Panc1 (cell line): ENCODE measurements around the gene CMIP. TPM values are rescaled to one million over a fixed set of nuclear protein-coding genes. Genes with fewer than 3 reads are reported as not detected.

Experiments
- ATAC-seq: fragments of 200-7000 bp; cut with Tn5 transposase; 2 replicates; pipeline ENCODE4 v1.9.1; 2020; ENCODE audit warnings: mild to moderate bottlenecking, moderate library complexity
- BruUV-seq: library from RNA; stranded (reverse); fragments of 400-500 nt; replicated peaks from 2 replicates; lab custom pipeline; 2021; lab: Mats Ljungman, UMichigan
- CTCF ChIA-PET: fragments of 300-600 bp; sonication (Branson Sonifier 250); formaldehyde crosslinking; loops from one replicate; lab custom pipeline; 2022; ENCODE audit warnings: antibody characterized with exemption; lab: Charles Lee
- POLR2A ChIA-PET: fragments of 300-600 bp; sonication (Branson Sonifier 250); formaldehyde crosslinking; loops from one replicate; lab custom pipeline; 2022; ENCODE audit warnings: antibody characterized with exemption; lab: Charles Lee
- DNase-seq: peaks from one replicate; pipeline ENCODE4 v3.0.0-alpha.2; 2010; ENCODE audit warnings: low read depth, low spot score
- H3K27ac ChIP-seq: 2 replicates; pipeline ENCODE4 v1.5.1; 2011; ENCODE audit warnings: mild to moderate bottlenecking, low read length, inconsistent platforms
- H3K27me3 ChIP-seq: fragments of 200-500 bp; sonication (Bioruptor generic); 2 replicates; pipeline ENCODE4 v1.6.0; 2014; ENCODE audit warnings: low read length, inconsistent platforms; ENCODE audit not compliant: control insufficient read depth, insufficient read depth
- H3K36me3 ChIP-seq: fragments of 200-500 bp; sonication (Bioruptor generic); 2 replicates; pipeline ENCODE4 v1.5.1; 2014; ENCODE audit warnings: inconsistent platforms, mild to moderate bottlenecking, low read length, moderate library complexity; ENCODE audit not compliant: control insufficient read depth, insufficient read depth
- H3K4me1 ChIP-seq: 2 replicates; pipeline ENCODE4 v1.5.1; 2011; ENCODE audit warnings: inconsistent platforms, mild to moderate bottlenecking, low read length, moderate library complexity; ENCODE audit not compliant: control insufficient read depth, insufficient read depth
- H3K4me3 ChIP-seq, 2 experiments: 2 replicates each; pipeline ENCODE4 v1.5.1; 2011 to 2012; ENCODE audit warnings: low read depth in 2 of 2, low read length in 2 of 2, mild to moderate bottlenecking in 2 of 2, inconsistent platforms in 1 of 2, moderate library complexity in 1 of 2
- H3K9me3 ChIP-seq: fragments of 200-500 bp; sonication (Bioruptor generic); 2 replicates; pipeline ENCODE4 v1.5.1; 2014; ENCODE audit warnings: low read depth, mild to moderate bottlenecking, inconsistent platforms, low read length, moderate library complexity; ENCODE audit not compliant: control insufficient read depth, insufficient read depth
- CTCF ChIP-seq: fragments of 450-650 bp; IDR thresholded peaks from 2 replicates; pipeline ENCODE4 v1.5.1; 2017; ENCODE audit warnings: mild to moderate bottlenecking
- POLR2AphosphoS5 ChIP-seq: IDR thresholded peaks from 2 replicates; pipeline ENCODE4 v1.6.1; 2012; ENCODE audit warnings: mild to moderate bottlenecking, low read depth, low read length, moderate library complexity
- SIN3A ChIP-seq: IDR thresholded peaks from 2 replicates; pipeline ENCODE4 v1.6.1; 2012; ENCODE audit warnings: low read depth, mild to moderate bottlenecking, low read length, moderate library complexity, borderline replicate concordance; ENCODE audit not compliant: insufficient read depth
- TCF7L2 ChIP-seq: IDR thresholded peaks from 2 replicates; pipeline ENCODE4 v1.6.1; 2011; ENCODE audit warnings: mild to moderate bottlenecking, low read depth, low read length, inconsistent platforms
- in situ Hi-C: cut with HindIII; loops from 2 replicates; pipeline ENCODE4 v1.10.0; 2016; ENCODE audit warnings: low sequenced_read_pairs, low pct_unique_long_range_greater_than_20kb
- intact Hi-C: fragments of 100-400 bp; cut with micrococcal nuclease; formaldehyde crosslinking; loops from one replicate; pipeline ENCODE4 v1.10.0; 2022; ENCODE audit not compliant: unreplicated experiment
- total RNA-seq: library from RNA; stranded (reverse); gene quantifications from one replicate; pipeline ENCODE4 v1.2.1, GENCODE V29; 2021; ENCODE audit not compliant: unreplicated experiment
- TF ChIP-seq, protein P1 (sequence below), 2 experiments: IDR thresholded peaks; 2 replicates each; pipeline ENCODE4 v1.6.1; 2011 to 2012; ENCODE audit warnings: low read depth in 2 of 2, control low read depth in 1 of 2, low read length in 1 of 2, mild to moderate bottlenecking in 1 of 2, moderate library complexity in 1 of 2; ENCODE audit not compliant: insufficient read depth in 1 of 2

The CMIP gene
- total RNA-seq, 1 experiment from 2014 or later = 49.7 TPM

DNA sequence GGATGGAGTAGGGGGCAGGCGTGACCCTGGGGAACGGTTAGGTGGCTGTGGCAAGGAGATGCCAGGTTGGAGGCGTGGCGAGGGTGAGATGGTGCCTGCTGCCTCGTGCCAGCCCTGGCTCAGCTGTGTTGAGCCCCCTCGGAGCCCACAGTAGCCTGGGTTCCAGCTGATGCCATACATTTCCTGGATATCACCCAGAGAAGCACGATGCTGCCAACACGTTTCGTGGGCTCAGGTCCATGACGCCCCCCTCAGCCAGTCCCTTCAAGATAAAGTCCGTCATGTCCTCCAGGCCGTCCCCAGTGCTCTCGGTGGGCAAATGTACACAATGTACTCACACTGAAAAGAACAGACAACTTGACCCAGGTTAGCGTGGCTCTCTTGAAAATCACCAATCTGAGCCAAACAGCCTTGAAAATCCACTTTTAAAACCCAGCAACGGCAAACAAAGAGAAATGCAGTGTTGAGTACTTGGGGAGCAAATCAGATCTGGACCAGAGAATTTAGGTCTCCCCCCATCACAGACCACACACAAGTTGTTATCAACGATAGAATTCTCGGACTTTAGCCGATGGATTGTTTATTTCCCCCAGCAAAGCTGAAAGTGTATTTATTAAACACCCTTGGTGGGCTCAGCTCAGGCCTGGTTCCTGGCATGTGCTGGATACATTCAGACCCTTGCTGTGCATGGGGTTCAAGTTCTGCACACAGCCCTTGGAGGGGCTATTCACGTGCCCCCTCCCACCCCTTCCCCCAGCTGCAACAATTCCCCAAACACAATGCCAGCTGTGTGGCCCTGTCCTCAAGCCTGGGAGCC is 231.7 kb downstream of the CMIP start:
- CTCF ChIA-PET = no interaction called here
- H3K27ac ChIP-seq = no peak overlapping the region
- in situ Hi-C loops = no loop called here

GRCh38 chr16:81676883-81677737 is 232.5 kb downstream of the CMIP start:
- CTCF ChIA-PET = no interaction called here
- ATAC-seq (no peak), DNase-seq (no peak)
- POLR2A ChIA-PET = no interaction called here
- Histone ChIP-seq H3K4me3 (no peak overlapping the region), H3K27me3 (no peaks in the 10 kb centered on the region), H3K36me3 (no peaks in the 10 kb centered on the region; the same call in 1 of the 2 replicates), H3K9me3 (no peaks in the 10 kb centered on the region), H3K27ac (no peak overlapping the region), H3K4me1 (no peaks in the 10 kb centered on the region)
- no TSS peak for BruUV-seq
- in situ Hi-C loops = no loop called here
- intact Hi-C loops = no loop called here
- TF ChIP-seq CTCF (no peak), POLR2AphosphoS5 (no peak), SIN3A (no peak), TCF7L2 (no peak)
- TF ChIP-seq, protein P1, sequence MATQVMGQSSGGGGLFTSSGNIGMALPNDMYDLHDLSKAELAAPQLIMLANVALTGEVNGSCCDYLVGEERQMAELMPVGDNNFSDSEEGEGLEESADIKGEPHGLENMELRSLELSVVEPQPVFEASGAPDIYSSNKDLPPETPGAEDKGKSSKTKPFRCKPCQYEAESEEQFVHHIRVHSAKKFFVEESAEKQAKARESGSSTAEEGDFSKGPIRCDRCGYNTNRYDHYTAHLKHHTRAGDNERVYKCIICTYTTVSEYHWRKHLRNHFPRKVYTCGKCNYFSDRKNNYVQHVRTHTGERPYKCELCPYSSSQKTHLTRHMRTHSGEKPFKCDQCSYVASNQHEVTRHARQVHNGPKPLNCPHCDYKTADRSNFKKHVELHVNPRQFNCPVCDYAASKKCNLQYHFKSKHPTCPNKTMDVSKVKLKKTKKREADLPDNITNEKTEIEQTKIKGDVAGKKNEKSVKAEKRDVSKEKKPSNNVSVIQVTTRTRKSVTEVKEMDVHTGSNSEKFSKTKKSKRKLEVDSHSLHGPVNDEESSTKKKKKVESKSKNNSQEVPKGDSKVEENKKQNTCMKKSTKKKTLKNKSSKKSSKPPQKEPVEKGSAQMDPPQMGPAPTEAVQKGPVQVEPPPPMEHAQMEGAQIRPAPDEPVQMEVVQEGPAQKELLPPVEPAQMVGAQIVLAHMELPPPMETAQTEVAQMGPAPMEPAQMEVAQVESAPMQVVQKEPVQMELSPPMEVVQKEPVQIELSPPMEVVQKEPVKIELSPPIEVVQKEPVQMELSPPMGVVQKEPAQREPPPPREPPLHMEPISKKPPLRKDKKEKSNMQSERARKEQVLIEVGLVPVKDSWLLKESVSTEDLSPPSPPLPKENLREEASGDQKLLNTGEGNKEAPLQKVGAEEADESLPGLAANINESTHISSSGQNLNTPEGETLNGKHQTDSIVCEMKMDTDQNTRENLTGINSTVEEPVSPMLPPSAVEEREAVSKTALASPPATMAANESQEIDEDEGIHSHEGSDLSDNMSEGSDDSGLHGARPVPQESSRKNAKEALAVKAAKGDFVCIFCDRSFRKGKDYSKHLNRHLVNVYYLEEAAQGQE (IDR thresholded peaks at IDR 0.05; ENCODE audit: insufficient read depth in 1 of 2, low read depth in 2 of 2, low read length in 1 of 2) = no peak

More for the DNA sequence above, 231.7 kb downstream of the CMIP start:
- Histone ChIP-seq H3K36me3 (no peaks in the 10 kb centered on the region; the same call in 1 of the 2 replicates), H3K4me3 (no peak overlapping the region), H3K4me1 (no peaks in the 10 kb centered on the region), H3K9me3 (no peaks in the 10 kb centered on the region), H3K27me3 (no peaks in the 10 kb centered on the region)
- BruUV-seq = no TSS peak
- intact Hi-C loops = no loop called here
- POLR2A ChIA-PET = no interaction called here
- DNase-seq (no peak), ATAC-seq (no peak)
- TF ChIP-seq SIN3A = no peak
- no peak for TF ChIP-seq TCF7L2
- TF ChIP-seq POLR2AphosphoS5 = no peak
- no peak for TF ChIP-seq CTCF
- TF ChIP-seq, protein P1 (IDR thresholded peaks at IDR 0.05; ENCODE audit: insufficient read depth in 1 of 2, low read depth in 2 of 2, low read length in 1 of 2) = no peak
